ENCODE measurements around the gene PRSS53.

The PRSS53 gene

DNA sequence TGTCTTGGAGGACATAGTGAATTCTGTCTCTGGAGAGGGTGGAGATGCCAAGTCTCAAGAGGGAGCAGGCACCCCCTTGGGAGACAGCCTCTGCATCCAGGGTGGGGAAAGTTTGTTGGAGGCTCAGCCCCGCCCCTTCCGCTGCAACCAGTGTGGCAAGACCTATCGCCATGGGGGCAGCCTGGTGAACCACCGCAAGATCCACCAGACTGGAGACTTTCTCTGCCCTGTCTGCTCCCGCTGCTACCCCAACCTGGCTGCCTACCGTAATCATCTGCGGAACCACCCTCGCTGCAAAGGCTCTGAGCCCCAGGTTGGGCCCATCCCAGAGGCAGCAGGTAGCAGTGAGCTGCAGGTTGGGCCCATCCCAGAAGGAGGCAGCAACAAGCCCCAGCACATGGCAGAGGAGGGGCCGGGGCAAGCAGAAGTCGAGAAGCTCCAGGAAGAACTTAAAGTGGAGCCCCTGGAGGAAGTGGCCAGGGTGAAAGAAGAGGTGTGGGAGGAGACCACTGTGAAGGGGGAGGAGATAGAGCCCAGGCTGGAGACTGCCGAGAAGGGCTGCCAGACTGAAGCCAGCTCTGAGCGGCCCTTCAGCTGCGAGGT, 9.3 kb downstream of the PRSS53 start:
- FAIRE-seq (no peak), DNase-seq (ENCODE audit: low spot score) (no peak)

DNA sequence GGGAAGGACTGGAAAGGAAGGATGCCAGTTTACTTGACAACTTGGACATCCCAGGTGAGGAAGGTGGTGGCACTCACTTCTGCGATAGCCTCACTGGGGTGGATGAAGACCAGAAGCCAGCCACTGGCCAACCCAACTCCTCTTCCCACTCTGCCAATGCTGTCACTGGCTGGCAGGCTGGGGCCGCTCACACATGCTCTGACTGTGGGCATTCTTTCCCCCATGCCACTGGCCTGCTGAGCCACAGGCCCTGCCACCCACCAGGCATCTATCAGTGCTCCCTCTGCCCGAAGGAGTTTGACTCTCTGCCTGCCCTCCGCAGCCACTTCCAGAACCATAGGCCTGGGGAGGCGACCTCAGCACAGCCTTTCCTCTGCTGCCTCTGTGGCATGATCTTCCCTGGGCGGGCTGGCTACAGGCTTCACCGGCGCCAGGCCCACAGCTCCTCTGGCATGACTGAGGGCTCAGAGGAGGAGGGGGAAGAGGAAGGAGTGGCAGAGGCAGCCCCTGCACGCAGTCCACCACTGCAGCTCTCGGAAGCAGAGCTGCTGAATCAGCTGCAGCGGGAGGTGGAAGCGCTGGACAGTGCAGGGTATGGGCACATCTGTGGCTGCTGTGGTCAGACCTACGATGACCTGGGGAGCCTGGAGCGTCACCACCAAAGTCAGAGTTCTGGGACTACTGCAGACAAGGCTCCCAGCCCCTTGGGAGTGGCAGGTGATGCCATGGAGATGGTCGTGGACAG, 10.0 kb downstream of the PRSS53 start:
- FAIRE-seq (no peak), DNase-seq (ENCODE audit: low spot score) (no peak)

DNA sequence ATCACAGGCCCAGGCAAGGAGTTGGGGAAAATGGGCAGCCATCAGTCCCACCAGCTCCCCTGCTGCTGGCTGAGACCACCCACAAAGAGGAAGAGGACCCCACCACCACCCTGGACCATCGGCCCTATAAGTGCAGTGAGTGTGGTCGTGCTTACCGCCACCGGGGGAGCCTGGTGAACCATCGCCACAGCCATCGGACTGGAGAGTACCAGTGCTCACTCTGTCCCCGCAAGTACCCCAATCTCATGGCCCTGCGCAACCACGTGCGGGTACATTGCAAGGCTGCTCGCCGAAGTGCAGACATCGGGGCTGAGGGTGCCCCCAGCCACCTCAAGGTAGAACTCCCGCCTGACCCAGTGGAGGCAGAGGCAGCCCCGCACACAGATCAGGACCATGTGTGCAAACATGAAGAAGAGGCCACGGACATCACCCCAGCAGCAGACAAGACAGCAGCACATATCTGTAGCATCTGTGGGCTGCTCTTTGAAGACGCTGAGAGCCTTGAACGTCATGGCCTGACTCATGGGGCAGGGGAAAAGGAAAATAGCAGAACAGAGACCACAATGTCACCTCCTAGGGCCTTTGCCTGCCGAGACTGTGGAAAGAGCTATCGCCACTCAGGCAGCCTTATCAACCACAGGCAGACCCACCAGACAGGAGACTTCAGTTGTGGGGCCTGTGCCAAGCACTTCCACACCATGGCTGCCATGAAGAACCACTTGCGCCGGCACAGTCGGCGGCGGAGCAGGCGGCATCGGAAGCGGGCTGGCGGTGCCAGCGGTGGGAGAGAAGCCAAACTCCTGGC, 10.9 kb downstream of the PRSS53 start:
- FAIRE-seq, result no peak
- no peak for DNase-seq (ENCODE audit: low spot score)

DNA sequence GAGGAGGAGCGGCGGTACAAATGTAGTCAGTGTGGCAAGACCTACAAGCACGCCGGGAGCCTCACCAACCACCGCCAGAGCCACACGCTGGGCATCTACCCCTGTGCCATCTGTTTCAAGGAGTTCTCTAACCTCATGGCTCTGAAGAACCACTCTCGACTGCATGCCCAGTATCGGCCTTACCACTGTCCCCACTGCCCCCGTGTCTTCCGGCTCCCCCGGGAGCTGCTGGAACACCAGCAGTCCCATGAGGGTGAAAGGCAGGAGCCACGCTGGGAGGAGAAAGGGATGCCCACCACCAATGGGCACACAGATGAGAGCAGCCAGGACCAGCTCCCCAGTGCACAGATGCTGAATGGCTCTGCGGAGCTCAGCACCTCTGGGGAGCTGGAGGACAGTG, 11.7 kb downstream of the PRSS53 start:
- FAIRE-seq, result no peak
- no peak for DNase-seq (ENCODE audit: low spot score)

DNA sequence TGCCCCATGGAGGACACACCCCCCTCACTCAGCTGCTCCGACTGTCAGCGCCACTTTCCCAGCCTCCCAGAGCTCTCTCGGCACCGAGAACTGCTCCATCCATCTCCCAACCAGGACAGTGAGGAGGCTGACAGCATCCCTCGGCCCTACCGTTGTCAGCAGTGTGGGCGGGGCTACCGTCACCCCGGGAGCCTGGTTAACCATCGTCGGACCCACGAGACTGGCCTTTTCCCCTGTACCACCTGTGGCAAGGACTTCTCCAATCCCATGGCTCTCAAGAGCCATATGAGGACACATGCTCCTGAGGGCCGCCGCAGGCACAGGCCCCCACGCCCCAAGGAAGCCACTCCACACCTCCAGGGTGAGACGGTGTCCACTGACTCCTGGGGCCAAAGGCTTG, 12.4 kb downstream of the PRSS53 start:
- no peak for FAIRE-seq

DNA sequence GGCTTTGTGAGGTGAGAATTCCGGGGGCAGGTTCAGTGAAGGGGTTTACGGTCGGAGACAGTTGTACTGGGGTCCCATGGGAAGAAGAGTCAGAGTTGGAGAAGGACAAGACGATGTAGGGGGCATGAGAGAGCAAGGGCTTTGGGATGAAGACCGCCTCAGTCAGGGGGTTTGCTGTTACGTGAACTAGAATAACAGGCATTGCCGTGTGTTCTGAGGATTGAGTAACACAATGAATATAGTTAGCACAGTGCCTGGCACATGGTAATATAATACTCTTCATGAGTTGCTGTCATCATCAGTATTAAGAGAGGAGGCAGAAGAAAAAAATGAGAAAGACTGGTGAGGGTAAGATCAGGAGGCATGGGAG, 13.9 kb downstream of the PRSS53 start:
- no peak for DNase-seq (ENCODE audit: low spot score)

More for the DNA sequence above, 12.4 kb downstream of the PRSS53 start:
- DNase-seq (ENCODE audit: low spot score), result no peak

DNA sequence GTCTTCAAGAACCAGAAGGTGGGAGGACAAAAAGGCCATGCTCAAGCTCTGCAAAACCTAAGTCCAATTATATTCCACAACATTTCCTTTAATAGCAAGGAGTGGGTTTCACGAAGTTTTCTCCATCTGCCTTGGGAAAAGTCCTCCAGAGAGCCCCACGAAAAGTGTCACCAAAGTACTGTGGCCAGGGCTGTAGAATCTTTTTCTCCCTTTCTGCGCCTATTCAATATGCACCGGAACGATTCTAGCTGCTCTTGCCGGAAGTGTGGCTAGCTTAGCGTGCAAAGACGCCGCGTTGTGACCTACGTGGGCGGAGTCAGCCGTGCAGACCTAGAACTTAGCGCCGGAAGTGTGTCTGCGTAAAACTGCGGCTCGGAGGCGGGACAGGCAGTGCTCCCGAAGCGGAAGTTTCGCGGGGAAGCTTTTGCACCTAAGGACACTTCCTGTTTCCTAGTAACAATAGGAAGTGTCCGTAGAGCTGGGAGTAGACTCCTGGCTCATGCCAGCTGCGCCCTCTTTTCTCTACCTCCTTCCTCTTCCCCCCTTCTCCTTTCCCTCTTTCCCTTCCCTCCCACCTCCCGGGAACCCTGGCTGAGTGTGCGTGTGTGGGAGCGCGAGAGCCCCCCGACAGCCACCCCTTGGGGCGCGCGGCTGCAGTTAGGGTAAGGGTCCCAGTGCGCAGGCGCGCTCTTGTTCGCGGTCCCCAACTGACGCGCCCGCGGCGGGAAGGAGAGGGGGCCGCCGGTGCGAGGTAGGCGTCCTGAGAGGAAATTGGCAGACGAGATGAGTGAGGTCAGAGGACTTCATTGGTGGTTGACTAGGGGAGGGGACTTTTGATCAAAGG, 14.6 kb downstream of the PRSS53 start, which contains the start of the genes ZNF646 and ZNF668:
TSS of gene ZNF646 (plus strand) at position 453 of the 844 bp plus-strand sequence. CDS start 1,903 bp downstream, outside the sequence.
TSS of gene ZNF668 (minus strand) at position 271 of the 844 bp plus-strand sequence. CDS start 9,781 bp downstream, outside the sequence.
- no peak for FAIRE-seq
- peak; percentile 93 for DNase-seq (ENCODE audit: low spot score)

More for the DNA sequence above, 13.9 kb downstream of the PRSS53 start:
- no peak for FAIRE-seq

DNA sequence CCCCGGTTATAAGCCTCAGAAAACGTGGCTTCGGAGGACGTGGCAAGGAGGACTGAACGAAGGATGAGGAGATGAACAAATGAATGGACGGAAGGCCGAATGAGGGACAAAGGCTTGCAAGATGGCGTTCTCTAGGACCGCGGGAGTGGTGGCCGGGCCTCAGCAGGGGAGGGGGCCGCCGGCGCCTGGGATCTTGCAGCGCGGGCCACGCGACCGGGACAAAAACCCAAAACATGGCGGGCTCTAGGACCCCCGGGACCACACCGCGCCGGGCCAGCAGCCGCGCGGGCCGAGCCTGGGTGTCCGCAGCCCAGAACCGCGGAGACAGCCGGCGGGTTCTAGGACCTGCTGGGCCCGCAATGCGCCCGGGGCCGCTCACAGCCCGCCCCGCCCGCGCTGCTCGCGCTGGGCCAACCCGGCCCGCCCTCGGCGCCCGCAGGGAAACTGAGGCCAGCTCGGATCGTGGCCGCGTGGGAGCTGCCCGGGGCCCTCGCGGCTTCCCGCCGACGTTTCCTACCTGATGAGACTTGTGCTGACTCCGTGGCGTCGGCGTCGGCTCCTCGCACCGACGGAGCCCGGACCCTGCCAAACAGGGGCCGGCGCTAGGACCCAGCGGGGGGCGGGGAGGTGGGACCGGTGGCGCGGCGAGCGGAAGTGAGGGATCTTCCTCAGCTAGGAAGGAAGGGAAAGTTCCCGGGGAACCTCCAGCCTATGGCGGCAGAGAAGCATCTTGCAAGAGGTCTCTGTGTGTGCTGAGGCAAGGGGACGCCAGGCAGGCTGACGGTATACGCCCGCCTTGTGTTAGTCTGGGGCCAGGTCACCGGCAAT, 15.4 kb downstream of the PRSS53 start:
- peak; percentile 80 for DNase-seq (ENCODE audit: low spot score)
- no peak for FAIRE-seq

DNA sequence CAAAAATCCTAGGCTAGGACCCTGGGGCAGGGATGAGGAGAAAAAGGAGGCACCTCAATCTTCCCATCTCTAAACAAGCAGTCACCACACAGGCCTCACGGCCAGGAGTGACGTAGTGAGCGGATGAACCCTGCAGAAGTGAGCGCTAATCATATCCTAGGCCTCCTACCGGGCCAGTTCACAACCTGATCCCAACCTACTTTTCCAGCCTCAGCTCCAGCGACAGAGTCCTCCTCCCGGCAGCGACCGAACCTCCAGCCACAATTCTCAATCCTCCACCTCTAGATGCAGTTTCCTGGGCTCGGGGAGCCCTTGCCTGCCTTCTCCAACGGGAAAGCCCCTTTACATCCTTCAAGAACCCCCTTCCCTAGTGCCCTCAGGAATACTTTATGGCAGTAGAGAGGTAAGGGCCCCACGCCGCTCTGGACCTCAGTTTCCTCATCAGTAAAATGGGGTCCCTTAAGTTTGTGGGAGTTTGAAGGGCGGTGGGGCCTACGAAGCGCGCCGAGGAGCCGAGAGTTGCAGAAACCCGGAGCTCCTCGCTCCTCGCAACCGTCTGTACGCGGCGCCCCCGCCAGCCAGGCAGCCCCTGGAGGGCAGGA, 16.1 kb downstream of the PRSS53 start:
- FAIRE-seq (no peak), DNase-seq (ENCODE audit: low spot score) (peak; percentile 13)

DNA sequence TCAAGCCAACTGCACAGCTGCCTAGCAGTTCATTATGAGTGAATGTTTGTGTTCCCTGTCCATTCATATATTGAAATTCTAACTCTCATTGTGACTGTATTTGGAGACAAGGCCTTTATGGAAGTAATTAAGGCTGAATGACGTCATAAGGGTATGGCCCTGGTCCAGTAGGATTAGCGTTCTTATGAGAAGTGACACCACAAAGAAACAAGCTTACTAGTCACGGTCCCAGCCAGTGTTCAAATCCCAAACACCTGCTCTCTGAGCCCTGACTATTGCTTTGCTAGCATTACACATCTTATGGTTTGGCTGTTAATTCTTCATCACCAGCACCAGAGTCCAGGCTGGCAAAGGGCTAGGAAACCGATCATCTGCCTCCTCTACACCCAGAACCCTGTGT, 16.9 kb downstream of the PRSS53 start:
- FAIRE-seq, result no peak
- DNase-seq (ENCODE audit: low spot score), result no peak

DNA sequence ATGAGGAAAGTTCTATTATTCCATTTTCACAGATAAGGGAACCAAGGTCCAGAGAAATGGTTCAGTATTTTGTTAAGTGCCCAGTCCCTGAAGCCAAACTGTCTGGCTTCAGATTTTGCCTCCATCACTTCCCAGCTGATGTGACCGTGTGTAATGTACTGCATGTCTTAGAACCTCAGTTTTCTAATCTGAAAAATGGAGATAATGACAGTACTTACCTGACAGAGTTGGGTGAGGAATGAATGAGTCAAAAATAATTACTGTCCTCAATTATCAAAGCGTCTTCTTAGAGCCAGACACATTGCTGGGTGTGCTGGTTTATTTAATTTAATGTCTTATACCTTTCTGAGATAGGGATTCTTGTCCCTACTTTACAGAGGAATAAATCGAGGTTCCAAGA, 21.4 kb downstream of the PRSS53 start:
- DNase-seq (ENCODE audit: low spot score) (no peak), FAIRE-seq (no peak)

DNA sequence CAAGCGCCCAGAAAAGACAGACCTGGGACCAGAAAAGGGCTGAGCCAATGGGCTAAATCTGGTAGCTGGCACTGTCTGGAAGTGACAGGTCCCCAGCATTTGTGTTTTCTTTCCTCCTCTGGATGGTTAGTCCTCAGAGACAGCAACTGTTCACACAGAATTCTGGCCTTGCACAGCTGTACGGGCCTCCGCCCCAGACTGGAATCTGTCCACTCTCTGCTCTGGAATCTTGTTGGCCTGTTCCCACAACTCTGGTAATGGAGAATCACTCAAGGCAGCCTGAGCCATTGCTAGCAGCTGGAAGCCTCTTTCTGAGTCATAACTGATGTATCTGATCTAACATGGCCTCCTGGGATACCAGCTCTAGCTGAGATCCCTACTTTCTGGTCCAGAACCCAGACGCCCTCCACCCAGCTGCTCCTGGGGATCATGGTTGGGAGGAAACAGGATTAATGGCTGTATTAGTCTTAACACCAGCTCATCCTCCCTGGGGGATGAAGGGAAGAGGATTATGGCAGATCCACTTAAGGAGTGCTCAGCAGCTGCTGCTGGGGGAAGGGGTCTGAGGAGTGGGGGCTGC, 23.8 kb downstream of the PRSS53 start:
- FAIRE-seq, result no peak

DNA sequence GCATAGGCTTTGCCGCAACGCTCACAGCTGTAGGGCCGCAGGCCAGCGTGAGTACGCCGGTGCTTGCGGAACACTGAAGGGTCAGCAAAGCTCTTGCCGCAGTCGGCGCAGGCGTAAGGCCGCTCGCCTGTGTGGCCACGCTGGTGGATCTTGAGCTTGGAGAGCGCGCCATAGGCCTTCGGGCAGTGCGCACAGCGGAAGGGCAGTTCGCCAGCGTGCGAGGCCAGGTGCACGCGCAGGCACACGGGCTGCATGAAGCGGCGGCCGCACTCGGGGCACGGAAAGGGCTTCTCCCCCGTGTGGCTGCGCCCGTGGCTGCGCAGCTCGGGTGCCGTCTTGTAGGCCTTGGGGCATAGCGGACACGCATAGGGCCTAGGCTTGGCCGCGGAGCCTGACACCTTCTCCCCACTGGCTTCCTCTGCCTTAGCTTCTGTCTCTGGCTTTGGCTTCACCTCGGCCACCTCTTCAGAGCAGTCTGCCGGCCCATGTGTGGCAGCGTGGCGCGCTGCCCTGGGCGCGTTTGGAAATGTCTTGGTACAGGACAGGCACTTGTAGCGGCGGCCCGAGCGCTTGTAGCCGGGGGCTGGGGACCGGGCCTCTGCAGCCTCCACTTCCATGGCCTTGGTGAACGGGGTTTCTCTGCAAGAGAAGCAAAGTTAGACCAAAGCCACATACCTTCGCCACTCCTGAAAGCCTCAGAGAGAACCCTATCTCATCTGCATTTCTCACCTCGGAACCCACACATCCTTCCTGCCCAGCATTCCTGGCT, 24.7 kb downstream of the PRSS53 start:
- no peak for FAIRE-seq
- DNase-seq (ENCODE audit: low spot score), result no peak

More for the DNA sequence above, 23.8 kb downstream of the PRSS53 start:
- DNase-seq (ENCODE audit: low spot score), result peak; percentile 20

DNA sequence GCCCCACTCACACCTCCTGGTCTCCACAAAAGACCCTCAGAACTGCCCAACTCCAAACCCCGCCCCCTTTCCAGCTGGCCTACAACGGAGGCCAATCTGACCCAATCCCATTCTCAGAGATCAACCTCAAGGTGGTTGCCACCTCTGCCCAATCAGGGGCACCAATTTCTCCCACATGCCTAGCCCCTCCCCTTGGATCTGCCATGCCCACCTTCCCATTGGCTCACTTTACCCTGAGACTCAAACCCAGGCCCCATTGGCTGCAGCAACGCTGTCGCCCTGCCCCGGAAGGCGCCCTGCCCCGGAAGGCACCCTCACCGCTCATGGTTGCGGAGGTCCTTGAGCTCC, 25.3 kb downstream of the PRSS53 start:
- FAIRE-seq (no peak), DNase-seq (ENCODE audit: low spot score) (no peak)

DNA sequence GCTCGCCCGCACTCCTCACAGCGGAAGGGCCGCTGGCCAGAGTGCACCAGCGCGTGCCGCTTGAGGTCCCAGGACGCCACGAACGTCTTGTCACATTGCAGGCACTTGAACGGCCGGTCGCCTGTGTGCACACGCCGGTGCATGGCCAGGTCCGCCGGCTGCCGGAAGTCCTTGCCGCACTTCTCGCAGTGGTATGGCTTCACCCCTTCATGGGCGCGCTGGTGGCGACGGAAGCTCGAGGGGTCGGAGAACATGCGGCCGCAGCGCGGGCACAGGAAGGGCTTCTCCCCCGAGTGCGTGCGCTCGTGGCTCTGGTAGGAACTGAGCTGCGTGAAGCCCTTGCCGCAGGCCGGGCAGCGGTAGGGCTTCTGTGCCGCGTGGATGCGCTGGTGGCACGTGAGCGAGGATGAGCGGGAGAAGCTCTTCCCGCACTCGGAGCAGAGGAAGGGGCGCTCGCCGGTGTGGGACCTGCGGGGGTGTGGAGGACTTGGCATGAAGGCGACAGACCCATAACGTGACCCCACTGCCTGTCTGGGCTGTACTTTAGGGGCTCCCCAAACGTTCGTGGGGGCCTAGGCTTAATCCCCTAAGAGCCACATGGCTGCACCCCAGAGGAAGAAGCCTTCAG, 26.8 kb downstream of the PRSS53 start:
- no peak for DNase-seq (ENCODE audit: low spot score)
- no peak for FAIRE-seq

DNA sequence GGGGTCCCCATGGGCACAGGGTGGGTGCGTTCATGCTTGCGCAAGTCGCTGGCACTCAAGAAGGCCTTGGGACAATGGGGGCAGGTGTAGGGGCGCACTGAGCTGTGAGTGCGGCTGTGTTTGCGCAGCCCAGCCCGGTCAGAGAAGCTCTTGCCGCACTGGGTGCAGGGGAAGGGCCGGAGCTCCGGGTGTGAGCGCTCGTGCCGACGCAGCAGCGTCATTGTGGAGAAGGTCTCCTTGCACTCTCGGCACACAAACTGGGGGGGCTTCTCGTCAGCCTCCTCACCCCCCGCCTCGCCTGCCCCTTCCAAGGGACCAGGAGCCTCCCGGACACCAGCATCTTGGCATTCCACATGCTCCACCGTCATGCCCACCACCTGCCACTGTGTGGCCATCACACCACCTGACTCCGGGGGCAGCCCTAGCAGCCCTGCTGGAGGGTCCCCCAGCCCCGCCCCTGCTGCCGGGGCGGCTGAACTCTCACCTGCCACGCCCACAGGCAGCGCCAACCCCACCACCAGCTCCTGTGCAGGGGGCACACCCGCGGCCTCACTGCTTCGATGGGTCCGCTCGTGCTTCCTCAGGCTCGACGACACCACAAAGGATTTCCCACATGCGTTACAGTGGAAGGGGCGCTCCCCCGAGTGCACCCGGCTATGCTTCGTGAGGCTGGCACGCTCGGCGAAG, 27.5 kb downstream of the PRSS53 start:
- no peak for DNase-seq (ENCODE audit: low spot score)

DNA sequence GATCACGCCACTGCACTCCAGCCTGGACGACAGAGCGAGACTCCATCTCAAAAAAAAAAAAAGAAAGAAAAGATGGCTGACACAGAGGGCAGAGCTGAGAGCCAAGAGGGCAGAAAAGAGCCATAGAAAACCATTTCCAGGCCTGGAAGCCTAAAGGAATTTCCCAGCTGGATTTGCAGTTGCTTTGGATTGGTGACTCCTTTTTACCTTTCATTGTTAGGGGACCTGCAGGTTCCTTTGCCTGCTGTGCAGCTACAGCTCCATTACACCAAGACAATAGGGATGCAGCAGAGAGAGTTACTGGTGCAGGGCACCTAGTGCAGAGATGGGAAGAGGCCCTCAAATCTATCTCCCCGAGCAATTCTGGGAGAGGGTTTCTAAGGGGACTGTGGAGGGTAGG, 33.1 kb downstream of the PRSS53 start:
- FAIRE-seq (no peak), DNase-seq (ENCODE audit: low spot score) (no peak)

More for the DNA sequence above, 27.5 kb downstream of the PRSS53 start:
- no peak for FAIRE-seq

DNA sequence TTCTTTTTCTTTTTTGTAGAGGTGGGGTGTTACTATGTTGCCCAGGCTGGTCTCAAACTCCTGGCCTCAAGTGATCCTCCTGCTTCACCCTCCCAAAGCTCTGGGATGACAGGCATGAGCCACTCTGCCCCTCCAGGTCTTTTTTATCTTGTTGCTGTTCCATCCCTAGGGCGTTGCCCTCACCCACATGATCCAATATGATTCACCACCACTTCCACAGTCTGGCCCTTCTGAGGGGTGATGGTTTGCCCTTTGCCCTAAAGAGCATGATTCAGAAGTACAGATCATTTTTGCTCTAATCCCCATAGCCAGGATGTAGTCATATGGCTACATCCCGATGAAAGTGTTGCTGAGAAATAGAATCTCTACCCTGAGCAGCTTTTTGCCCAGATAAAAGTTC, 36.6 kb downstream of the PRSS53 start:
- peak; percentile 79 for DNase-seq (ENCODE audit: low spot score)
- no peak for FAIRE-seq

Data from urothelium cell line (cell line).